ENCODE data around the gene PARVB. TPM values are rescaled to one million over a fixed set of nuclear protein-coding genes. Genes with fewer than 3 reads are reported as not detected.

PARVB gene
- total and polyA plus RNA-seq, 2 of the 8 experiments (the other 6 are each of a cell fraction or from before 2014, with no cell fraction given) = 14.5 to 18.6 TPM

- no peak for TF ChIP-seq USF2 (IDR thresholded peaks at IDR 0.05; ENCODE audit: low read length)
- no peak for TF ChIP-seq RXRA (IDR thresholded peaks at IDR 0.05; ENCODE audit: insufficient read depth, low read depth, low read length)
- TF ChIP-seq FOSL1 (IDR thresholded peaks at IDR 0.05; ENCODE audit: insufficient read depth, low read depth, low read length) = no peak
- TF ChIP-seq SP2 (IDR thresholded peaks at IDR 0.05; ENCODE audit: low read length) = no peak
- TF ChIP-seq POLR2A (IDR thresholded peaks at IDR 0.05; ENCODE audit: control extremely low read depth in 1 of 2, low read depth in 2 of 2, low read length in 2 of 2) = no peak
- TF ChIP-seq YY1 (IDR thresholded peaks at IDR 0.05; ENCODE audit: low read depth, low read length) = no peak
Measured at GRCh38 chr22:44199164-44199563, 175.1 kb downstream of the PARVB start (continued).
